ENCODE results near the gene PTP4A1.
A peak's percentile ranks its signal among the peaks of the same experiment; 100 is the strongest.
"Not testable (repeated sequence)": the region's sequence is repeated elsewhere in the genome, so short reads cannot be mapped to it uniquely, and the experiment has no call there.

Gene PTP4A1

DNA sequence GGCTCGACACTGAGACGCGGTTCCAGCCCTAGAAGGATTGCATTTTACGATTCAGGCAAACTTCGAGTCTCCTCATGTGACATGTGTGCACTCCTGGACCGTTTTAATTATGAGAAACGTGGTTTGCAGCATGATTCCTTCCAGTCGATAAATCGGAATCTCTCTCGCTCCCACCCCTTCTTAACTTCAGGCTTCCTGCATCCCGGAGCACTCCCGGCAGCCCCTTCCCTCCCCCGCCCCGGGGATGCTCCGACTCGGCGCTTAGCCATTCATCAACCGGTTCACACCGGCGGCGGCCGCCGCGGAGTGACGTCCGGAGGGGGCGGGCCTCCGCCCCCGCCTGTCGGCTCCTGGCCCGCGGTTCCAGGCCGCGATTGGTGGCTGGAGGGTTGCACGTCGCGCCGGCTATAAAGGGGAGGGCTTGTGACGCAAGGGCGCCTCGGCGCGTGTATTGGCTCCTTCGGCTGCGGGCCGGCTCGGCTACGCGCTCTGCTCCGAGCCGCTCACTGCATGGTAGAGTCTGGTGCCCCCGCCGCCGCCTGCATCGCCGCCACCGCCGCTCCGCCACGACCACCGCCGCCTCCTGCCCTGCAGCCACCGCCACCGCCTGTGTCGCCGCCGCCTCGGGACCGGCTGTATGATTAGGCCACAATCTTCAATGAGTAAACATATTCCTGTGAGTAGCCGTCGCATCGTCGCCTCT lies at the start of gene PTP4A1, which contains the start of gene LOC128125822:
PTP4A1 (plus strand) TSS at position 437 of the 703 bp plus-strand sequence. CDS start 4,401 bp downstream, outside the sequence.
LOC128125822 (plus strand) TSS at position 437 of the 703 bp plus-strand sequence.
- Histone ChIP-seq H3K4me3 (ENCODE audit: low read depth, low read length) (peak within 1 kb of the TSS; percentile 89), H3K4me1 (ENCODE audit: control insufficient read depth, insufficient read depth, low read length) (peaks cover 6% of the 10 kb centered on the region), H3K9me3 (ENCODE audit: control insufficient read depth, insufficient read depth, low read length) (no peaks in the 10 kb centered on the region), H3K9ac (ENCODE audit: low read depth, low read length) (peak within 1 kb of the TSS; percentile 84), H3K36me3 (ENCODE audit: control insufficient read depth, insufficient read depth, low read length) (peaks cover 7% of the 10 kb centered on the region), H3K27me3 (ENCODE audit: control insufficient read depth, insufficient read depth, low read length) (no peaks in the 10 kb centered on the region)

DNA sequence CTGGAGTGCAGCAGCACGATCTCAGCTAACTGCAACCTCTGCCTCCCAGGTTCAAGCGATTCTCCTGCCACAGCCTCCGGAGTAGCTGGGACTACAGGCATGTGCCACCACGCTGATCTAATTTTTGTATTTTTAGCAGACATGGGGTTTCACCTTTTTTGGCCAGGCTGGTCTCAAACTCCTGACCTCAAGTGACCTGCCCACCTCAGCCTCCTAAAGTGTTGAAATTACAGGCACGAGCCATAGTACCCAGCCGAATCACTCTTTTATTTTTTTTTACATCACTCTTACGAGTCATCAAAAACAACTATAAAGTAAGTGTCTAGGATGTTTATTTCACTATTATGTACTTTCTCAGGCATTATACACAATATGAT lies 49.4 kb upstream of the PTP4A1 start:
- not testable (repeated sequence) for H3K27me3 ChIP-seq (ENCODE audit: control insufficient read depth, insufficient read depth, low read length); H3K9me3 ChIP-seq (ENCODE audit: control insufficient read depth, insufficient read depth, low read length); H3K9ac ChIP-seq (ENCODE audit: low read depth, low read length); H3K4me1 ChIP-seq (ENCODE audit: control insufficient read depth, insufficient read depth, low read length); H3K36me3 ChIP-seq (ENCODE audit: control insufficient read depth, insufficient read depth, low read length); H3K4me3 ChIP-seq (ENCODE audit: low read depth, low read length)

DNA sequence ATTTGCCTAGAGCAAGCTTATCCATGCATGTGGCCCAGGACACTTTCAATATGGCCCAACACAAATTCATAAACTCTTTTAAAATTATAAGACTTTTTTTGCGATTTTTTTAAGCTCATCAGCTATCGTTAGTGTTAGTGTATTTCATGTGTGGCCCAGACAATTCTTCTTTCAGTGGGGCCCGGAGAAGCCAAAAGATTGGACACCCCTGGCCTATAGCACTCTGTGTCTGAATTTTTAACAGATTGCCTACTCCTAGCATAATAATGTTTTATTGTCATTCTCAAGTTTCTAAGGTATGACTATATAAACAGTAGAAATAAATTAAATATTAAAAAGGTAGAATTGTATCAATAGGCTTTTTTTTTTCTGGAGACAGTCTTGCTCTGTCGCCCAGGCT lies 48.6 kb upstream of the PTP4A1 start:
- Histone ChIP-seq H3K9me3 (ENCODE audit: control insufficient read depth, insufficient read depth, low read length) (no peaks in the 10 kb centered on the region), H3K36me3 (ENCODE audit: control insufficient read depth, insufficient read depth, low read length) (no peaks in the 10 kb centered on the region), H3K27me3 (ENCODE audit: control insufficient read depth, insufficient read depth, low read length) (no peaks in the 10 kb centered on the region), H3K4me1 (ENCODE audit: control insufficient read depth, insufficient read depth, low read length) (peaks cover 2% of the 10 kb centered on the region), H3K9ac (ENCODE audit: low read depth, low read length) (no peak overlapping the region), H3K4me3 (ENCODE audit: low read depth, low read length) (no peak overlapping the region)

DNA sequence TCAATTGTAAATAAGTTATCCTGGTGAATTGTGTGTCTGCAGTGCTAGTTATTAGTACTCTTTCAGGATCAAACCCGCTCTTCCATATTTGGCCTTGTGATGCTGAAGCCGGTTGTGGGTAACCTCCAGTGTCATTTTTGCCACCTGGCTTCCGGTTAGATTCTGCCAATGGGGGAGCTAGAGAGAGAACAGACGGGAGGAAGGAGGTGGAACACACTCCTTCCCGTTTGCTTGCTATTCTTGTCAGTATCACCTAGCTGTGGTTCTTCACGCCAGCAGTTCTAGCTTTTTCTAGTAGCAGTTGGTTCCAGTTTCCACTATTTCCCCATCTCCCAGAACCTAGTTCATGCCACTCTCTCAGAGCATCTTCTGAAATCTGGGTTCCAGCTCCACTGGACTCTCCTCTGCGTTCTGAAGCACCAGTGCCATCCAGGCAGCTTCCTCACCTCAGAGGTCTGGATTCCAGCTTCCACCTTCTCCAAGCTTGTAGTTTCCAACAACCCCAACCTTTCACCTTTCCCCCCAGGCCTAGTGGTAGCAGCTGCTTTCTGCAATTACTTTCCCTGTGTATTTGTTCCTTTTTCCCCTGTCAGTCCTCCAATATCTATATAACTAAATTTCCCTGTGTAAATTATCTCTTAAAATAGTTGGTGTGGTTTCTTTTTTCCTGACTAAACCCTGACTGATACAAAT lies 46.9 kb upstream of the PTP4A1 start:
- H3K4me1 ChIP-seq (ENCODE audit: control insufficient read depth, insufficient read depth, low read length): peaks cover 2% of the 10 kb centered on the region
- no peak overlapping the region for H3K4me3 ChIP-seq (ENCODE audit: low read depth, low read length)

DNA sequence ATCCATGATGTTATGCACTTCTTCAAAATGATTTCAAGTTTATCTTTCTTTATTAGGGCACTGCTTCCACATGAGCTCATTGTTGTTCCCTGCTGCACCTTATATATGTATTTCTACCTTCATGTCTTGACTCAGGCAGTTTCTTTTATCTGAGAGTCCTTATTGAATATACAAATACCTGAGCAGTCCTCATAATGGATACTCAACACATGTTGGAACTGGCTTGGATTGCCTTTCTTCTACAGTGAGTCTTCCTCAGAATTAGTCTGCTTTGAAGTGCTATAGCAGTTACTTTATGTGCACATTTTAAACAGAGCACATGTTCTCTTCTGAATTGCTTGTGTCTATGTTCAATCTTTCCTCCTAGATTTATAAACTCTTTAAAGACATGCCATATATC lies 45.3 kb upstream of the PTP4A1 start:
- Histone ChIP-seq H3K4me1 (ENCODE audit: control insufficient read depth, insufficient read depth, low read length) (peaks cover 2% of the 10 kb centered on the region), H3K27me3 (ENCODE audit: control insufficient read depth, insufficient read depth, low read length) (no peaks in the 10 kb centered on the region), H3K4me3 (ENCODE audit: low read depth, low read length) (no peak overlapping the region), H3K9ac (ENCODE audit: low read depth, low read length) (no peak overlapping the region), H3K36me3 (ENCODE audit: control insufficient read depth, insufficient read depth, low read length) (no peaks in the 10 kb centered on the region), H3K9me3 (ENCODE audit: control insufficient read depth, insufficient read depth, low read length) (no peaks in the 10 kb centered on the region)

More for the DNA sequence above, 46.9 kb upstream of the PTP4A1 start:
- H3K9ac ChIP-seq (ENCODE audit: low read depth, low read length): no peak overlapping the region
- H3K36me3 ChIP-seq (ENCODE audit: control insufficient read depth, insufficient read depth, low read length): no peaks in the 10 kb centered on the region
- H3K9me3 ChIP-seq (ENCODE audit: control insufficient read depth, insufficient read depth, low read length): no peaks in the 10 kb centered on the region
- no peaks in the 10 kb centered on the region for H3K27me3 ChIP-seq (ENCODE audit: control insufficient read depth, insufficient read depth, low read length)

DNA sequence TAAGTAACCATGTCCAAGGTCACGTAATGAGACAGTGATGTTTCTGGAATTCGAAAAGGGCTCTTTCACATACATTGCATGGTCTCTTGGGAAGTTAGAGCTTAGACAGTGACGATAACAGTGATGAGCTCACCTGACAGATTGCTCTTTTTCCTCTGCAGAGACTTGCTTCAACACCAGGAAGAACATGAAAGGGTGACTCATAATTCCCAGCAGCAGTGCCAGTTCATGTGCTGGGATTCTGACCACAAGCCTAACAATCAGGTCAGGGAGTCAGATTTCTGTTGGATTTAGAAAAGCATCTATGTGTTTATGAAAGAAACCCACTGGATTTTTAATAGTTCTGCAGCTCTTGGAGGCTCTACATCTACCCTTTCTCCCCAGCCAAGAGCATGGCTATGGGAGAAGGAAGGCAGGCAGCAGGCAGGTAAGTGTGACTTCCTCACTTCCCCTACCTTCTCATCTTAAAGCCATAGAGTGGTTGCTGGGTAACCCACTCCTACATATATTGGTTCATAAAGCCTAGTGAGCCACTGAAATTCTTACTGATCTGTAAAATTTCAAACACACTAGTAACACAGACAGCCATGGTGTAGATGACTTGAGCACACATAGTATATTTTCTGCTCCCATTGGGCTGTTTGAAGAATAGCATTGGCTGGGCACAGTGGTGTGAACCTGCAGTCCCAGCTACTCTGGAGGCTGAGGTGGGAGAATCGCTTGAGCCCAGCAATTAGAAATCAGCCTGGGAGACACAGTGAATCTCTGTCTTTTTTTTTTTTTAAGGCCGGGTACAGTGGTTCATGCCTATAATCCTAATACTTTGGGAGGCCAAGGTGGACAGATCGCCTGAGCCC lies 44.4 kb upstream of the PTP4A1 start:
- Histone ChIP-seq H3K9me3 (ENCODE audit: control insufficient read depth, insufficient read depth, low read length) (no peaks in the 10 kb centered on the region), H3K4me1 (ENCODE audit: control insufficient read depth, insufficient read depth, low read length) (peaks cover 2% of the 10 kb centered on the region), H3K9ac (ENCODE audit: low read depth, low read length) (no peak overlapping the region), H3K27me3 (ENCODE audit: control insufficient read depth, insufficient read depth, low read length) (no peaks in the 10 kb centered on the region), H3K36me3 (ENCODE audit: control insufficient read depth, insufficient read depth, low read length) (no peaks in the 10 kb centered on the region), H3K4me3 (ENCODE audit: low read depth, low read length) (no peak overlapping the region)

DNA sequence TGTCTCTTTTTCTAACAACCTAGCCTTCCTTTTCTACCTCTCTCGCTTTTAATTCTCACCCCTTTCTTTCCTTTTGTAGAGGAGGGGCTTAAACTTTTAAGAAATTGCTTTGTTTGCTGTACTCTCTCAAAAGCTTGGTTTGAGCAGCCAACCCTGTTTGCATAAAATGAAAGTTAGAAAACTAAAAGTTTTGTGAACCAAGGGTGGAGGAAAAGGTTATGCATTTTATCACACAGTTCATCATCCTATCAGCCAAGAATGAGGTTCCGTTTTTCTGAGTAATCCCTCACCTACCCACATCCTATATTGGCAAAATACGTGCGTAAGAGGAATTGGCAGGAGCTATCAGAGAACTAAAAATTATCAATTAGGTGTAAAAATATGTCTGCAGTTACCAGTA lies 42.8 kb upstream of the PTP4A1 start:
- Histone ChIP-seq H3K4me1 (ENCODE audit: control insufficient read depth, insufficient read depth, low read length) (peaks cover 2% of the 10 kb centered on the region), H3K9ac (ENCODE audit: low read depth, low read length) (no peak overlapping the region), H3K27me3 (ENCODE audit: control insufficient read depth, insufficient read depth, low read length) (no peaks in the 10 kb centered on the region), H3K4me3 (ENCODE audit: low read depth, low read length) (no peak overlapping the region), H3K36me3 (ENCODE audit: control insufficient read depth, insufficient read depth, low read length) (no peaks in the 10 kb centered on the region), H3K9me3 (ENCODE audit: control insufficient read depth, insufficient read depth, low read length) (no peaks in the 10 kb centered on the region)

DNA sequence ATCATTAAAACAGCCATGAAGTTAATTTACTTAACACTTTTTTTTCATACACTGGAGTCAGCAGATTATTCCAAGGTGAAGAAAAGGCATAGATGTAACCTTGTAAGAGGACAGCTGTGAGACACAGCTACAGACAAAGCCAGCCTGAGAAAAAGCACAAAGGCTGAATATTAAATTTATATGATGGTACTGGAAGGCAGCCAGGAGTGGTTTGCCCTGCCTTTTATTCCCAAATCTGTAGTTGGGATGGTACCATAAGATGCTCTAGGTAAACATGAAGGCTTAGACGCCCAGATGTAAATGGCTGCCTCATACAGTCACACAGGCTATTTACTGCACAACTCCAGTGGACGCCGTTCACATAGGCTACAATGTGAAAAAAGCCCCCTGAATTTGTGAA lies 42.1 kb upstream of the PTP4A1 start:
- H3K27me3 ChIP-seq (ENCODE audit: control insufficient read depth, insufficient read depth, low read length): no peaks in the 10 kb centered on the region
- no peak overlapping the region for H3K4me3 ChIP-seq (ENCODE audit: low read depth, low read length)
- H3K36me3 ChIP-seq (ENCODE audit: control insufficient read depth, insufficient read depth, low read length): no peaks in the 10 kb centered on the region
- no peaks in the 10 kb centered on the region for H3K9me3 ChIP-seq (ENCODE audit: control insufficient read depth, insufficient read depth, low read length)
- no peak overlapping the region for H3K9ac ChIP-seq (ENCODE audit: low read depth, low read length)
- H3K4me1 ChIP-seq (ENCODE audit: control insufficient read depth, insufficient read depth, low read length): peaks cover 2% of the 10 kb centered on the region

DNA sequence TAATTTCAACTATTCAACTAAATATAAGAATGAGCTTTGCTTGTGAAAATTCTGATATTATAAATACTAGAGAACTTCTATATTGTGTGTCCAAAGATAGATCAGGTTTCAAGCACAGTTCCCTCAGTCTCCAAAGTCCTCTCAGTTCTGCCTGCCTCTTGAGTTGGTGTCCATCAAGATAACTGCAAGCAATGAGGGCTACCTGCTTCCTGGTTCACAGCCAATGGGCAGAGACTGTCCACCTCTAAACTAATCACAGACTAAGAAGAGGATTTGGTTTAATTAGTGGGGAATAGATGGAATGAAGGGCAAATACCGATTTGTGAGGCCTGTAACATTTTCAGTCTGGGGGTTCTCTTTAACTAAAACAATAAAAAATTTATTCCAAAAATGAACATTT lies 41.3 kb upstream of the PTP4A1 start:
- H3K4me3 ChIP-seq (ENCODE audit: low read depth, low read length): no peak overlapping the region
- no peaks in the 10 kb centered on the region for H3K27me3 ChIP-seq (ENCODE audit: control insufficient read depth, insufficient read depth, low read length)
- H3K9me3 ChIP-seq (ENCODE audit: control insufficient read depth, insufficient read depth, low read length): no peaks in the 10 kb centered on the region
- H3K9ac ChIP-seq (ENCODE audit: low read depth, low read length): no peak overlapping the region
- no peaks in the 10 kb centered on the region for H3K4me1 ChIP-seq (ENCODE audit: control insufficient read depth, insufficient read depth, low read length)
- H3K36me3 ChIP-seq (ENCODE audit: control insufficient read depth, insufficient read depth, low read length): no peaks in the 10 kb centered on the region

DNA sequence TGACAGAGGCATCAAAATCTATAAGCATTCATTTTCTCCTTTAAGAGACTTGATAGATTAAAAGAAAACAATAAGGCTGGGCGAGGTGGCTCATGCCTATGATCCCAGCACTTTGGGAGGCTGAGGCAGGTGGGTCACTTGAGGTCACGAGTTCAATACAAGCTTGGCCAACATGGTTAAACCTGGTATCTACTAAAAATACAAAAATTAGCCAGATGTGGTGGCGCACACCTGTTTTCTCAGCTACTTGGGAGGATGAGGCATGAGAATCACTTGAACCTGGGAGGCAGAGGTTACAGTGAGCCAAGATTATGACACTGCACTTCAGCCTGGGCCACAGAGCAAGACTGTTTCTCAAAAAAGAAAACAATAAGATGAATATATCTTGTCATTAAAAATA lies 39.3 kb upstream of the PTP4A1 start:
- no peaks in the 10 kb centered on the region for H3K4me1 ChIP-seq (ENCODE audit: control insufficient read depth, insufficient read depth, low read length)
- no peak overlapping the region for H3K4me3 ChIP-seq (ENCODE audit: low read depth, low read length)
- H3K9me3 ChIP-seq (ENCODE audit: control insufficient read depth, insufficient read depth, low read length): no peaks in the 10 kb centered on the region
- no peak overlapping the region for H3K9ac ChIP-seq (ENCODE audit: low read depth, low read length)
- H3K36me3 ChIP-seq (ENCODE audit: control insufficient read depth, insufficient read depth, low read length): no peaks in the 10 kb centered on the region
- peaks cover 2% of the 10 kb centered on the region for H3K27me3 ChIP-seq (ENCODE audit: control insufficient read depth, insufficient read depth, low read length)

DNA sequence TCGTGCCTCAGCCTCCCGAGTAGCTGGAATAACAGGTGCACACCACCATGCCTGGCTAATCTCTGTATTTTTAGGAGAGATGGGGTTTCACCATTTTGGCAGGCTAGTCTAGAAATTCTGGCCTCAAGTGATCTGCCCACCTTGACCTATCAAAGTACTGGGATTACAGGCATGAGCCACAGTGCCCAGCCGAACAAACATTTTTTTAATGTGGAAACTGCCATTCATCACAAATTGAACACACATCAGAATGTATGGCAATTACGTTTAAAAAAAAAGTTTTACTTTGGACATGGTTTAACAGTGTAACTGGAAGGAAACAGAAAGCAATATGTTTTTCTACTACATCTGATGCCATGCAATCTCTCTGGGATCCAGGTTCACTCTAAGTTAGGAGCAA lies 38.3 kb upstream of the PTP4A1 start:
- Histone ChIP-seq H3K4me1 (ENCODE audit: control insufficient read depth, insufficient read depth, low read length) (no peaks in the 10 kb centered on the region), H3K9me3 (ENCODE audit: control insufficient read depth, insufficient read depth, low read length) (no peaks in the 10 kb centered on the region), H3K27me3 (ENCODE audit: control insufficient read depth, insufficient read depth, low read length) (peaks cover 6% of the 10 kb centered on the region), H3K4me3 (ENCODE audit: low read depth, low read length) (no peak overlapping the region), H3K9ac (ENCODE audit: low read depth, low read length) (no peak overlapping the region), H3K36me3 (ENCODE audit: control insufficient read depth, insufficient read depth, low read length) (no peaks in the 10 kb centered on the region)

All from iPS-15b (cell line).